AG04450 (cell line): ENCODE measurements around the gene PTEN. TPM values are rescaled to one million over a fixed set of nuclear protein-coding genes. Genes with fewer than 3 reads are reported as not detected.

ENCODE experiments used
- CTCF ChIA-PET: fragments of 300-600, 350-600 bp; formaldehyde crosslinking; extraction: SDS; loops from one replicate; lab custom pipeline; 2022; ENCODE audit warnings: antibody characterized with exemption, inconsistent platforms; lab: Charles Lee
- POLR2A ChIA-PET: fragments of 350-600 bp; formaldehyde crosslinking; extraction: SDS; loops from one replicate; lab custom pipeline; 2021; ENCODE audit warnings: antibody characterized with exemption, inconsistent platforms; lab: Yijun Ruan, JAX
- DNase-seq: peaks from one replicate; pipeline ENCODE4 v3.0.0-alpha.2; 2011; ENCODE audit warnings: low read depth, low spot score
- H3K27ac ChIP-seq: one replicate; pipeline ENCODE4 v1.5.1; 2012; ENCODE audit warnings: low read depth, low read length, control low read depth
- H3K27me3 ChIP-seq: one replicate; pipeline ENCODE4 v1.6.0; 2012; ENCODE audit warnings: low read length; ENCODE audit not compliant: control insufficient read depth, insufficient read depth
- H3K4me3 ChIP-seq: 2 replicates; pipeline ENCODE4 v1.5.1; 2011; ENCODE audit warnings: mild to moderate bottlenecking, low read depth, low read length, control low read depth
- H3K9me3 ChIP-seq: 2 replicates; pipeline ENCODE4 v1.5.1; 2012; ENCODE audit warnings: low read length; ENCODE audit not compliant: control insufficient read depth, insufficient read depth
- CTCF ChIP-seq: IDR thresholded peaks from 2 replicates; pipeline ENCODE4 v1.5.1; 2011; ENCODE audit warnings: low read depth, low read length, control low read depth, inconsistent platforms
- polyA minus RNA-seq: library from RNA; depleted of rRNA, polyadenylated mRNA; stranded (reverse); fragments of >200 nt; gene quantifications from 2 replicates; pipeline ENCODE4 v1.2.3, GENCODE V29; 2011; rRNA and poly(A)+ RNA removed
- polyA plus RNA-seq: library from polyadenylated mRNA; depleted of rRNA; stranded (reverse); fragments of >200 nt; gene quantifications from 2 replicates; pipeline ENCODE4 v1.2.3, GENCODE V29; 2011; rRNA removed

The PTEN gene
- polyA plus RNA-seq (68.7 and 96.1 TPM in 2 replicates), polyA minus RNA-seq (84.4 and 169 TPM in 2 replicates)

- TF ChIP-seq CTCF, result no peak
- H3K27ac ChIP-seq, result peak within 1 kb of the TSS; percentile 73
- H3K4me3 ChIP-seq, result peak within 1 kb of the TSS; percentile 91
- peak; percentile 83 for DNase-seq
- CTCF ChIA-PET, result interaction anchor here (2.3 to 4.3 kb wide), 2 partner anchors 526 to 690 kb away, joined by 6 to 22 read pairs; no protein-coding TSS in a partner anchor
- H3K9me3 ChIP-seq, result no peaks in the 10 kb centered on the region
- POLR2A ChIA-PET, result interaction anchor here (1.0 to 3.0 kb wide), 12 partner anchors 9 to 720 kb away, joined by 3 to 23 read pairs (median 4); partner anchors contain the start of genes ATAD1 and RNLS
- H3K27me3 ChIP-seq, result no peaks in the 10 kb centered on the region
Measured at GRCh38 chr10:87863053-87863943, at the start of gene PTEN, which contains the start of gene KLLN. Gene PTEN (plus strand): TSS chr10:87863625. CDS start chr10:87864470, 845 bp downstream. Gene KLLN (minus strand): TSS chr10:87863533. CDS start chr10:87862487, 1,046 bp downstream.

GRCh38 chr10:87816163-87816897 lies 47.1 kb upstream of the PTEN start:
- CTCF ChIA-PET, result no interaction called here

GRCh38 chr10:87816898-87817608 lies 46.4 kb upstream of the PTEN start:
- Histone ChIP-seq H3K9me3 (no peaks in the 10 kb centered on the region), H3K4me3 (peak overlapping the region; percentile 87), H3K27me3 (no peaks in the 10 kb centered on the region), H3K27ac (no peak overlapping the region)
- DNase-seq, result no peak
- no peak for TF ChIP-seq CTCF
- POLR2A ChIA-PET, result interaction anchor here (0.6 to 1.2 kb wide), 2 partner anchors 46 to 994 kb away, joined by 5 read pairs; partner anchors contain the start of genes KLLN and PTEN
- CTCF ChIA-PET, result no interaction called here

More at GRCh38 chr10:87816163-87816897, 47.1 kb upstream of the PTEN start:
- no peaks in the 10 kb centered on the region for H3K27me3 ChIP-seq
- POLR2A ChIA-PET, result interaction anchor here (0.6 kb wide), 1 partner anchor 994 kb away, joined by 5 read pairs; no protein-coding TSS in a partner anchor
- peak overlapping the region; percentile 87 for H3K4me3 ChIP-seq
- H3K27ac ChIP-seq, result no peak overlapping the region
- DNase-seq, result no peak
- 0 out of 2 replicates have a peak, but pooled peaks have one; percentile 5 for TF ChIP-seq CTCF
- H3K9me3 ChIP-seq, result no peaks in the 10 kb centered on the region

- DNase-seq, result peak; percentile 44
- Histone ChIP-seq H3K9me3 (no peaks in the 10 kb centered on the region), H3K4me3 (peak within 1 kb of the TSS; percentile 87), H3K27ac (peak within 1 kb of the TSS; percentile 69), H3K27me3 (no peaks in the 10 kb centered on the region)
- TF ChIP-seq CTCF, result peak; percentile 34
- ChIA-PET POLR2A (interaction anchor here (0.5 to 1.2 kb wide), 2 partner anchors 45 to 67 kb away, joined by 5 read pairs; partner anchors contain the start of genes KLLN and PTEN), CTCF (interaction anchor here (0.6 to 1.3 kb wide), 4 partner anchors 28 to 572 kb away, joined by 3 to 6 read pairs (median 4); no protein-coding TSS in a partner anchor)
Measured at GRCh38 chr10:87817609-87818504, 45.6 kb upstream of the PTEN start, which contains the start of gene ATAD1. Gene ATAD1 (minus strand): TSS chr10:87818226. CDS start chr10:87814599, 3,627 bp downstream.
